GM18511 (cell line): ENCODE results near the gene HYDIN.
"Not testable (repeated sequence)": the region's sequence is repeated elsewhere in the genome, so short reads cannot be mapped to it uniquely, and the experiment has no call there.

Experiments
- ATAC-seq: cut with Tn5 transposase; IDR thresholded peaks from one replicate; pipeline ENCODE4 v1.9.1; 2021; ENCODE audit warnings: mild to moderate bottlenecking, moderate library complexity; ENCODE audit not compliant: unreplicated experiment

Gene HYDIN

GRCh38 chr16:71009440-71010223 lies 220.9 kb downstream of the HYDIN start:
- not testable (repeated sequence) for ATAC-seq

- not testable (repeated sequence) for ATAC-seq
Observed at GRCh38 chr16:71006516-71006915, 224.0 kb downstream of the HYDIN start.

GRCh38 chr16:70999735-71000134 lies 230.8 kb downstream of the HYDIN start:
- ATAC-seq, result not testable (repeated sequence)

GRCh38 chr16:70995799-70996198 lies 234.7 kb downstream of the HYDIN start:
- ATAC-seq, result not testable (repeated sequence)

- ATAC-seq, result not testable (repeated sequence)
Observed at GRCh38 chr16:70992511-70992910, 238.0 kb downstream of the HYDIN start.

GRCh38 chr16:70987019-70987715 lies 243.4 kb downstream of the HYDIN start:
- ATAC-seq, result not testable (repeated sequence)

- ATAC-seq, result not testable (repeated sequence)
Observed at GRCh38 chr16:70984675-70985074, 245.8 kb downstream of the HYDIN start.

GRCh38 chr16:70968332-70968731 lies 262.2 kb downstream of the HYDIN start:
- not testable (repeated sequence) for ATAC-seq

- ATAC-seq, result not testable (repeated sequence)
Observed at GRCh38 chr16:70960169-70960568, 270.4 kb downstream of the HYDIN start.

- not testable (repeated sequence) for ATAC-seq
Observed at GRCh38 chr16:70954922-70955321, 275.6 kb downstream of the HYDIN start.

GRCh38 chr16:70953824-70954223 lies 276.7 kb downstream of the HYDIN start:
- not testable (repeated sequence) for ATAC-seq

- ATAC-seq, result not testable (repeated sequence)
Observed at GRCh38 chr16:70943551-70943950, 287.0 kb downstream of the HYDIN start.

GRCh38 chr16:70939690-70940359 lies 290.7 kb downstream of the HYDIN start:
- ATAC-seq, result not testable (repeated sequence)

- not testable (repeated sequence) for ATAC-seq
Observed at GRCh38 chr16:70936781-70937525, 293.6 kb downstream of the HYDIN start.

GRCh38 chr16:70935325-70935724 lies 295.2 kb downstream of the HYDIN start:
- not testable (repeated sequence) for ATAC-seq

GRCh38 chr16:70933746-70934145 lies 296.8 kb downstream of the HYDIN start:
- not testable (repeated sequence) for ATAC-seq

- ATAC-seq, result not testable (repeated sequence)
Observed at GRCh38 chr16:70930757-70931156, 299.8 kb downstream of the HYDIN start.

GRCh38 chr16:70922164-70922563 lies 308.4 kb downstream of the HYDIN start:
- ATAC-seq, result not testable (repeated sequence)

- not testable (repeated sequence) for ATAC-seq
Observed at GRCh38 chr16:70920661-70921060, 309.9 kb downstream of the HYDIN start.

- ATAC-seq, result not testable (repeated sequence)
Observed at GRCh38 chr16:70888208-70888607, 342.3 kb downstream of the HYDIN start.

GRCh38 chr16:70884652-70885051 lies 345.9 kb downstream of the HYDIN start:
- ATAC-seq, result not testable (repeated sequence)
